ENCODE measurements around the gene ZNF219. TPM values are rescaled to one million over a fixed set of nuclear protein-coding genes. Genes with fewer than 3 reads are reported as not detected.

ZNF219 gene
- total and polyA plus RNA-seq, 2 of the 13 experiments (the other 11 are each of a cell fraction or from before 2014, with no cell fraction given) = 34.5 to 36.6 TPM

- TF ChIP-seq SALL1 (CRISPR knock-in tag; IDR thresholded peaks at IDR 0.05) (peak; percentile 96), KDM1A (CRISPR knock-in tag; IDR thresholded peaks at IDR 0.05) (no peak; the same call in 1 of the 2 replicates), RBAK (CRISPR knock-in tag; IDR thresholded peaks at IDR 0.05) (no peak), ERF (CRISPR knock-in tag; IDR thresholded peaks at IDR 0.05) (peak; percentile 92), ZNF280D (CRISPR knock-in tag; IDR thresholded peaks at IDR 0.05) (peak; percentile 48; the same call in 1 of the 2 replicates), ZNF713 (CRISPR knock-in tag; IDR thresholded peaks at IDR 0.05) (no peak), SNAPC2 (CRISPR knock-in tag; IDR thresholded peaks at IDR 0.05) (no peak), SNAPC4 (CRISPR knock-in tag; IDR thresholded peaks at IDR 0.05) (no peak), MED1 (CRISPR knock-in tag; IDR thresholded peaks at IDR 0.05) (peak; percentile 99), BRD4 (CRISPR knock-in tag; IDR thresholded peaks at IDR 0.05) (peak; percentile 95; the same call in 1 of the 2 replicates), ZNF619 (CRISPR knock-in tag; IDR thresholded peaks at IDR 0.05) (peak; percentile 83; the same call in 1 of the 2 replicates), ZNF704 (CRISPR knock-in tag; IDR thresholded peaks at IDR 0.05; ENCODE audit: borderline replicate concordance) (no peak), KLF11 (CRISPR knock-in tag; IDR thresholded peaks at IDR 0.05) (no peak), HOMEZ (CRISPR knock-in tag; IDR thresholded peaks at IDR 0.05; ENCODE audit: low read depth) (peak; percentile 84), ZNF7 (CRISPR knock-in tag; IDR thresholded peaks at IDR 0.05) (no peak), HHEX (CRISPR knock-in tag; IDR thresholded peaks at IDR 0.05) (no peak; the same call in 1 of the 2 replicates), ZSCAN29 (CRISPR knock-in tag; conservative IDR thresholded peaks at IDR 0.05) (no peak; the same call in 1 of the 2 replicates), ZNF564 (CRISPR knock-in tag; IDR thresholded peaks at IDR 0.05) (peak; percentile 89; the same call in 1 of the 2 replicates)
Measured at GRCh38 chr14:21055432-21056117, 42.9 kb downstream of the ZNF219 start (continued).

Data from HepG2 (cell line).